HG03097 (cell line): ENCODE data around the gene ASMT.
"Not testable (repeated sequence)": the region's sequence is repeated elsewhere in the genome, so short reads cannot be mapped to it uniquely, and the experiment has no call there.

Source experiments
- ATAC-seq: cut with Tn5 transposase; IDR thresholded peaks from one replicate; pipeline ENCODE4 v1.9.1; 2021; ENCODE audit not compliant: unreplicated experiment, low FRiP score

ASMT gene

DNA sequence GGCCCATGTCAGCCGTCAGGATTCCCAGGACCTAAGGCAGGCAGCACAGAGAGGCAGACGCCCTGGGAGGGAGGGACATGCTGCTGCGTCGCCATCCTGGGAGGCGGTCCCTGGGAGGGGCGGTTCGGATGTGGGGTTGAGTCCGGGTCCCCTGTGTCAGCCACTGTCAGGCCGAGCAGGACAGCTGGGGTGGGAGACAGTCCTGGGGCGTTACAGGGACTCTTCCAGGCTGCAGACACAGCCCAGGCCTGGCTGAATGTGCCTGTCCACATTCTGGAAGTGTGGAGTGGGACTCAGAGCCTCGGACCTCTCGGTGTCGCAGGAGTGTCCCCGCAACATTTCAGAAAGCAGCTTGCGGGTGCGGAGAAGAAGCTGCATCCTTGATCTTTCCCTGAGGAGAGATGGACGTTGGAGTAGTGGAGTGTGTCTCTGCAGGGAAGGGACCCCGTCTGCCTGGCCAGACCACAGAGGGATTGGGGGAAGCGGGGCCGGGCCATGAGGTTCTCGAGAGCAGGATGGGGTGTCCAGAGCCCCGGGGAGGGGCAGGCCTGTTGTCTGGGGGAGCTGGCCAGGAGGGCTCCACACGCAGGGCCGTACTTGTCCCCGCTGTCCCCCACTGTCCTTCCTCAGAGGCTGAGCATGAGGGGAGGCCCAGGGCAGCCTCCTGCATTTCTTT, 17.4 kb upstream of the ASMT start:
- no peak for ATAC-seq

DNA sequence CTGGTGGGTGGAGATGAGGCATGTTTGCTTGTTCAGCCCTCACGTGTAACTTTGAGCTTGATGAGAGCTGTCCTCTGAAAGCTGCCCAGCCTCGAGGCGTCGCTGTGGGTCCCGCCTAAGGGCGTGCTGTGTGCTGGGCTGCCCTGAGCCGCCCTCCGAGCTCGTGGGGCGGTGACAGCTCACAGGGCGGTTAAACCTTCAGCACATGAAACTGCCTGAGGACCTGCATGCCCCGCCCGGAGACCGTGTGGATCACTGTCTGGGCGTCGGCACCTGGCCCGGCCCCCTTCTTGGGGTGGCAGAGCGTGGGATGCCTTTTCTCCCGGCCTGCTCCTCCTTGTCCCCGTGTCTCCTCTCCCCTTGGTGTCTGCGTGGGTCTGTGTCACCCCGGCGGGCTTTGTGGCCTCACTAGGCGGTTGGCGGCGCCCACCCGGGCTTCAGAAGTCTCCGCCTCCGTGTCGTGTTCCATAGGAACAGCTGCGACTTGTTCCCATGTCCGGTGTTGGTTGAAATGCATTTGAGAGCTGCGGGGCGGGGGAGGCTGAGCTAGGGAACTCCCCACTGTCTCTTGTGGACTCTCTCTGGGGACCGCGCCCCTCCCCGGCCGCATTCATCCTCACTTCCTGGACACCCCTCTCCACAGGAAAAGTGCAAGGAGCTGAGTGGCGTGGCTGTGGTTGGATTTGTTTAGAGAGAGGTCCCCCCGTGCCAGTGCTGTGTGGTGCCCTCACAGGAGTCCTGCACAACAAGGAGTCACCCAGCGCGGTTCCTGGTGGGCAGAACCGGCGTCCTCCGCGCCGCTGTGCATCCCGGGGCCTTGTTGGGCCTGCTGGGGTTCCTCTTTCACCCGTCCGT, 16.6 kb upstream of the ASMT start:
- no peak for ATAC-seq

DNA sequence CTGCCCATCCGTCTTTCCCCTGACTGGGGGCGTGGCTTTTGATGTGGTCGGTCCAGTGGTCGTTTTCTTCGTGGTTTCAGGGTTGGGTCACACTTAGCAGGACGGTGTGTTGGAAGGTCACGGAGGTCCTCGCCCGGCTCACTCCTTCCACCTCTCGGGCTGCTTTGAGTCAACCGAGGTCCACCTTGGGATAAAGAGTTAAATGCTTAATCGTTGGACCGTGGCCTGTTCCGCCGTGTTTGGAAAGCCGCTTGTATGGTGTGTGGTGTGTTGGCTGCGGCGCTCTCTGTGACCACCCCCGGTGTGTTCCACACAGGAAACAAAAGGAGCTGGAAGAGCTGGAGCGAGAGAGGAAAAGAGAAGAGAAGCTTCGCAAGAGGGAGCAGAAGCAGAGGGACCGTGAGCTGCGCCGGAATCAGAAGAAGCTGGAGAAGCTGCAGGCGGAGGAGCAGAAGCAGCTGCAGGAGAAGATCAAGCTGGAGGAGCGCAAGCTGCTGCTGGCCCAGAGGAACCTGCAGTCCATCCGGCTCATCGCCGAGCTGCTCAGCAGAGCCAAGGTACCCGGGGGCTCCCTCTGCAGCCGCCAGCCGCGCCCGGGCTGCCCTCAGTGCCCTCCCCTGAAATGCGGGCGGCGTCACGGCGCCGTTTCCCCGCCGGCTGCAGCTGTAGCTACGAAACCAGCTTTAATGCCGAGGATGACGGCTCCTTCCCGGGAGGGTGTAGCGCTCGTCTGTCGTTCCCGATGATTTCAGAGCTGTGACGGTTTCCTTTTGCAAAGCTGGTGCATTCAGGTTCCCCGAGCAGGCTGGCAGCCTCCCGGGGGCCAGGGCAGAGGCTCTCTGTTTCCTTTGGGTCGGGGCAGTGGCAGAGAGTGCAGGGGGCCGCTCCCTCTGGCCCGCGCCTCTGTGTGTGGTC, 15.7 kb upstream of the ASMT start:
- no peak for ATAC-seq

GRCh38 chrX:1599791-1600405, 15.0 kb upstream of the ASMT start:
- no peak for ATAC-seq

GRCh38 chrX:1600406-1601050, 14.3 kb upstream of the ASMT start:
- ATAC-seq, result no peak

- ATAC-seq, result no peak
Measured at GRCh38 chrX:1601051-1601767, 13.7 kb upstream of the ASMT start.

GRCh38 chrX:1601768-1602085, 13.1 kb upstream of the ASMT start:
- no peak for ATAC-seq

- no peak for ATAC-seq
Measured at GRCh38 chrX:1602299-1602698, 12.6 kb upstream of the ASMT start.

GRCh38 chrX:1606496-1606895, 8.4 kb upstream of the ASMT start:
- no peak for ATAC-seq

DNA sequence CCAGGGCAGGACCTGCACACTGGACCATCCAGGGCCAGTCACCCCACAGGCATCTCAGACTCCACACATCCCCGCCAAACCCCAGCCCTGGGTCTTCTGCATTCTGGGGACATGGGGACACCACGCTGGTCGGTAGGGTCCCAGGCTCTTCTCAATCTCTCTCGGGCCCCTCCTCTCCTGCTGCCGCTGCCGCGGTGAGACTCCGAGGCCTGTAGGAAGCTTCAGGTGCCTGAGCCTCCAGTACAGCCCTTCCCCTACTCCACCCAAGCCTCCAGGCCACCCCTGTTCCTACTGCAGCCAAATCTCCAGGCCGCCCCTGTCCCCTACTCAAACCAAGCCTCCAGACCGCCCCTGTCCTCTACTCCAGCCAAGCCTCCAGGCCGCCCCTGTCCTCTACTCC, 5.5 kb upstream of the ASMT start:
- no peak for ATAC-seq

DNA sequence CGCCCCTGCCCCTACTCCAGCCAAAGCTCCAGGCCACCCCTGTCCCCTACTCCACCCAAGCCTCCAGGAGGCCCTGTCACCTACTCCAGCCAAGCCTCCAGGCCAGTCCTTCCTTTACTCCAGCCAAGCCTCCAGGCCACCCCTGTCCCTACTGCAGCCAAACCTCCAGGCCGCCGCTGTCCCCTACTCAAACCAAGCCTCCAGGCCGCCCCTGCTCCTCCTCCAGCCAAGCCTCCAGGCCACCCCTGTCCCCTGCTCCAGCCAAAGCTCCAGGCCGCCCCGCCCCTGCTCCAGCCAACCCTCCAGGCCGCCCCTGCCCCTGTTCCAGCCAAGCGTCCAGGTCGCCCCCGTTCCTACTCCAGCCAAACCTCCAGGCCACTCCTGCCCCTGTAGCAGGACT, 5.1 kb upstream of the ASMT start:
- no peak for ATAC-seq

DNA sequence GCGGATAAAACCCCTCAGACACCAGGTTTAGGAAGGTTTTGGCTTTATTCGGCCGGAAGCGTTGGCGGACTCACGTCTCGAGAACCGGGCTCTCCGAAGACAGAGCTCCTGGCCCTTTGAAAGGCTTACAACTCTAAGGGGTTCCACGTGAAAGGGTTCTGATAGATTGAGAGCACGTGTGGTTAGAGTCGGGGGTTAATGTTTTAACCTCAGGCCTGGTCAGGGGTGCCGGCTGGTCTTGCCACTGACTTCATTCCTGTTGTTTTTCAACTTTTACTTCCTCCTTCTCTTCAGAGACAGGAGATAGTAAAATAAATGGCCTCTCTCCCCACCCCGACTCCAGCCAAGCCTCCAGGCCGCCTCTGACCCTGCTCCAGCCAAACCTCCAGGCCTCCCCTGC, 4.7 kb upstream of the ASMT start:
- peak; percentile 64 for ATAC-seq

DNA sequence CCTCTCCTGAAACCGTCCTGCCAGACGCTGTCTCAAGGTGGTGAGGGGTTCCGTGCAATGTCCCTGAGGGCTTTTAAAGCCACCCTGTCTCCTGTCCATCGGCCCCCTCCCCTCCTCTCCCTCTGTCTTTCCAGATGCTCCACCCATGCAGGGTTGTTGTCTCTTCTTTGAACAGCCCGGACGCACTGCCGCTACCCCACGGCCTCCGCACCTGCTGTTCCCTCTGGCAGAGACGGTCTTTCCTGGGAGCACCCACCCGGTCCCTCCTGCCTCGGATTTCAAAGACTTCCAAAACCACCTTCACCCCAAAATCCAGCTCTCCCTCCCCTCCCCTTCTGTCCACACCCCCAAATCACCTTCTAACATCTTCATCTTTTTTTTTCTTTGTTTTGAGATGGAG, 4.1 kb upstream of the ASMT start:
- no peak for ATAC-seq

GRCh38 chrX:1612641-1613286, 2.1 kb upstream of the ASMT start:
- ATAC-seq, result no peak

GRCh38 chrX:1618689-1619088, 3.8 kb downstream of the ASMT start:
- no peak for ATAC-seq

DNA sequence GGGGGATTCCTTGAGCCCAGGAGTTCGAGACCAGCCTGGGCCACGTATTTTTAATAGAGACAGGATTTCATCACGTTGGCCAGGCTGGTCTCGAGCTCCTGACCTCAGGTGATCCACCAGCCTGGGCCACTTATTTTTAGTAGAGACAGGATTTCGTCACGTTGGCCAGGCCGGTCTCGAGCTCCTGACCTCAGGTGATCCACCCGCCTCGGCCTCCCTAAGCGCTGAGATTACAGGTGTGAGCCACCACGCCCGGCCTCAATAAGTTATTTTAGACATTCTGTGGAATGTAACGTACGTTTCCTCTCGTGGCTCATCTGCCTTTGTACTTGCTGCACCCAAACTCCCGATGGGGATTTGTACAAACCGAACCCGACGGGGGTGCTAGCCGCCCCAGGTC, 8.8 kb downstream of the ASMT start:
- no peak for ATAC-seq

- ATAC-seq, result not testable (repeated sequence)
Measured at GRCh38 chrX:1624158-1624860, 9.4 kb downstream of the ASMT start.

GRCh38 chrX:1624861-1625215, 10.0 kb downstream of the ASMT start:
- not testable (repeated sequence) for ATAC-seq

GRCh38 chrX:1629244-1629643, 14.4 kb downstream of the ASMT start:
- ATAC-seq, result no peak
